Stimulated activated memory B cell treated with anti-CD40 and anti-IgM and Interleukin-4, amounts not matched to agents 10 μg/mL and 1 μg/mL and 100 μg/mL, for 72 hours (primary cell): Measurements from ENCODE around the gene KLK15.
A peak's percentile ranks its signal among the peaks of the same experiment; 100 is the strongest.

Source experiments
- ATAC-seq: fragments of 150-1000 bp; cut with Tn5 transposase; 2 replicates; pipeline ENCODE4 v1.10.0; 2021
- H3K27ac Mint-ChIP-seq: one replicate; pipeline ENCODE4 v1.8.0; 2022; ENCODE audit warnings: mild to moderate bottlenecking, mixed read lengths
- H3K27me3 Mint-ChIP-seq: one replicate; pipeline ENCODE4 v1.8.0; 2022; ENCODE audit warnings: mixed read lengths
- H3K36me3 Mint-ChIP-seq: one replicate; pipeline ENCODE4 v1.8.0; 2022; ENCODE audit warnings: mixed read lengths
- H3K4me1 Mint-ChIP-seq: one replicate; pipeline ENCODE4 v1.8.0; 2022; ENCODE audit warnings: mixed read lengths
- H3K4me3 Mint-ChIP-seq: one replicate; pipeline ENCODE4 v1.8.0; 2022; ENCODE audit warnings: mild to moderate bottlenecking, moderate library complexity, mixed read lengths
- H3K9me3 Mint-ChIP-seq: one replicate; pipeline ENCODE4 v1.8.0; 2022; ENCODE audit warnings: mixed read lengths

The KLK15 gene

GRCh38 chr19:50797781-50798658 lies 35.4 kb downstream of the KLK15 start:
- Mint-ChIP-seq H3K4me3 (no peak overlapping the region), H3K27ac (no peak overlapping the region), H3K27me3 (no peaks in the 10 kb centered on the region), H3K36me3 (peaks cover 35% of the 10 kb centered on the region), H3K9me3 (no peaks in the 10 kb centered on the region), H3K4me1 (peaks cover 37% of the 10 kb centered on the region)
- ATAC-seq, result no peak

DNA sequence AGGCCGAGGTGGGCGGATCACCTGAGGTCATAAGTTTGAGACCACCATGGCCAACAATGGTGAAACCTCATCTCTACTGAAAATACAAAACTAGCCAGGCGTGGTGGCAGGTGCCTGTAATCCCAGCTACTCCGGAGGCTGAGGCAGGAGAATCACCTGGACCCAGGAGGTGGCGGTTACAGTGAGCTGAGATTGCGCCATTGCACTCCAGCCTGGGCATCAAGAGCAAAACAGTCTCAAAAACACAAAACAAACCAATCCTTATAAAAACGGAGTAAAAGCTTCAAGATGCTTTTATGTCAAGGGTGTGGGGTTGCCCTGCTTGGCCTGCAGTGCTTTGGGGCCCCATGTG lies 36.0 kb downstream of the KLK15 start:
- Mint-ChIP-seq H3K27ac (no peak overlapping the region), H3K9me3 (no peaks in the 10 kb centered on the region), H3K27me3 (no peaks in the 10 kb centered on the region), H3K36me3 (peaks cover 35% of the 10 kb centered on the region), H3K4me1 (peaks cover 31% of the 10 kb centered on the region), H3K4me3 (no peak overlapping the region)
- no peak for ATAC-seq

DNA sequence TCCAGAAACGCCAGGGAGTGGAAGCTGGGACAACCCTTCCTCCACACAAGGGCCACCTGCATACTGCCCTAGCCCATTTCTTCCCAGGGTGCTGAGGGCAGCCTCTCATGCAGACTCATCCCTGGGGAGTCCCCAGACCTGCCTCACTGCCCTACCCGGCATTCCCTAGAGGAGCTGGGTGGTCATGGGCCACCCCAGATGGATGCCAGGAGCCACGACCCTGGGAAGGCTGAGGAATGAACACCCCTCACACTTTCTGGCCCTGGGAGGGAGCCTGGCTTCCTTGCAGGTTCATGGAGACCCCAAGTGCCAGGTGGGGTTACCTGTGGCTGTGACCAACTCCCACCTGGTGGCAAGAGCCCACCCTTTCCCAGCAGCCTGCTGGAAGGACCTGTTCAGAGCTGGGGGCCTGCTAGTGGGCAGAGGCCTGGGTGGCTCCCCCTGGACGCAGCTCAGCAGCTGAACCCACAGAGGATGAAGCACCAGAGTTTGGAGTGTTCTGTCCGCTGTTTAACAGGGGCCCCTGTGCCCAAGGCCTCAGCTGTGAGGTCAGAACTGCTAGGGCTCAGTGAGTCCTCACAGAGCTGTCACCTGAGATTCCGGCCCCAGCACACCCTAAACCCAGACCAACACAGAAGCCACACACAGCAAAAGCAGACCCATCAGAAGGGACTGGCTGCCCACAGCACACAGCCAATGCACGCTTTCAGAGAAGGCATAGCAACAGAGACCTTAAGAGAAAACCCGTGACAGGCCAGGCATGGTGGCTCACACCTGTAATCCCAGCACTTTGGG lies 36.5 kb downstream of the KLK15 start:
- ATAC-seq, result no peak
- no peak overlapping the region for H3K4me3 Mint-ChIP-seq
- H3K36me3 Mint-ChIP-seq, result peaks cover 35% of the 10 kb centered on the region
- no peaks in the 10 kb centered on the region for H3K27me3 Mint-ChIP-seq
- H3K27ac Mint-ChIP-seq, result no peak overlapping the region
- peaks cover 26% of the 10 kb centered on the region for H3K4me1 Mint-ChIP-seq
- no peaks in the 10 kb centered on the region for H3K9me3 Mint-ChIP-seq

DNA sequence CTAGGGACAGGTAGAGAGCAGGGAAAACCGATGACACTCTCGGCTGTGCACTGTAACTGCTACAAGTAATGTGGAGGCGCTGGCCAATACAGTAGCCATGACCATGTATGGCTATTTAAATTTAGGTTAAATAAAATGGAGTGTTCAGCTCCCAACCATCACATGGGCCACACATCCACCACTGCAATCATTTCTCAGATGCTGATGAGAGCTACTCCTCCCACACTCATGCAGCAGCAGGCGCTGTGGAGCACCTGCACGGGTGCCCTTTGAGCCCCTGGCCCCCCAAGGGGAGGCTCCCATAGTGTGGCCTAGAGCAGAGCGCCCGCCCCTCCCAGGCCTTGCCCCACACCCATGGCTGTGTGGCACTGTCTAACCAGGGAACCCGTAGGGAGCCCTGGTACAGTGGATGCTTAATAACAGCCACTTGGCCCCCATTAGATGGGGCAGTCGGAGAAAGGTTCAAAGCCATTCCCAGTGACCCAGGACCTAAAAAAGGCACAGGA lies 37.2 kb downstream of the KLK15 start:
- H3K4me1 Mint-ChIP-seq, result peaks cover 25% of the 10 kb centered on the region
- no peaks in the 10 kb centered on the region for H3K9me3 Mint-ChIP-seq
- H3K36me3 Mint-ChIP-seq, result peaks cover 32% of the 10 kb centered on the region
- H3K27ac Mint-ChIP-seq, result no peak overlapping the region
- H3K4me3 Mint-ChIP-seq, result no peak overlapping the region
- peaks cover 4% of the 10 kb centered on the region for H3K27me3 Mint-ChIP-seq
- no peak for ATAC-seq

GRCh38 chr19:50795664-50796073 lies 37.7 kb downstream of the KLK15 start:
- no peak for ATAC-seq
- peaks cover 28% of the 10 kb centered on the region for H3K36me3 Mint-ChIP-seq
- H3K4me1 Mint-ChIP-seq, result peaks cover 25% of the 10 kb centered on the region
- H3K9me3 Mint-ChIP-seq, result no peaks in the 10 kb centered on the region
- no peak overlapping the region for H3K27ac Mint-ChIP-seq
- H3K4me3 Mint-ChIP-seq, result no peak overlapping the region
- H3K27me3 Mint-ChIP-seq, result peaks cover 9% of the 10 kb centered on the region

- peaks cover 24% of the 10 kb centered on the region for H3K36me3 Mint-ChIP-seq
- peak; percentile 18 for ATAC-seq
- H3K27me3 Mint-ChIP-seq, result peaks cover 9% of the 10 kb centered on the region
- H3K4me3 Mint-ChIP-seq, result no peak overlapping the region
- no peaks in the 10 kb centered on the region for H3K9me3 Mint-ChIP-seq
- peaks cover 21% of the 10 kb centered on the region for H3K4me1 Mint-ChIP-seq
- no peak overlapping the region for H3K27ac Mint-ChIP-seq
Measured at GRCh38 chr19:50794876-50795663, 38.3 kb downstream of the KLK15 start.

GRCh38 chr19:50794074-50794875 lies 39.1 kb downstream of the KLK15 start:
- H3K27me3 Mint-ChIP-seq, result peaks cover 9% of the 10 kb centered on the region
- H3K36me3 Mint-ChIP-seq, result peaks cover 16% of the 10 kb centered on the region
- peaks cover 18% of the 10 kb centered on the region for H3K4me1 Mint-ChIP-seq
- ATAC-seq, result peak; percentile 53
- H3K27ac Mint-ChIP-seq, result no peak overlapping the region
- H3K9me3 Mint-ChIP-seq, result no peaks in the 10 kb centered on the region
- no peak overlapping the region for H3K4me3 Mint-ChIP-seq

DNA sequence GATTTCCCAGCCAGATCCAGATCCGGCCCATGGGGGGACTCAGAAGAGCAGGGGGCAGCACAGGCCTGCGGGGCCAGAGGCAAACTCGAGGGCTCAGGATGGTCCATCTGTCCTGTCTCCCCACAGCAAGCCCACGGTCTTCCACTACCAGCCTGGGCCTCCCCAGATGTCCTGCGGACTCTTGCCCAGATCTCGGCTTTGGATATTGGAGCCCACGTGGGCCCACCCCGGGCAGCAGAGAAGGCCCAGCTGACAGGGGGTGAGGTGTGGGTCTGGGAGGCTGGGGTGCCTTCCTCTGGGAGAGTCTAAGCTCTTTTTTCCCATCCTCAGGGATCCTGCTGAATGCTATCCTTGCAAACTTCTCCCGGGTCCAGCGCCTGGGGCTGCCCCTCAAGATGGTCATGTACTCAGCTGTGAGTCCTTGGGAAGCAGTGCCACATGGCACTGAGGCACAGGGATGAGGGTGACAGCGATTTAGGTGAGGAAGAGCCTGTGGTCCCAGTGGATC lies 39.8 kb downstream of the KLK15 start:
- peaks cover 9% of the 10 kb centered on the region for H3K27me3 Mint-ChIP-seq

GRCh38 chr19:50792272-50793250 lies 40.8 kb downstream of the KLK15 start:
- Mint-ChIP-seq H3K27me3 (peaks cover 9% of the 10 kb centered on the region), H3K36me3 (peaks cover 8% of the 10 kb centered on the region), H3K9me3 (no peaks in the 10 kb centered on the region), H3K27ac (no peak overlapping the region), H3K4me3 (no peak overlapping the region), H3K4me1 (peaks cover 18% of the 10 kb centered on the region)
- no peak for ATAC-seq

More for the DNA sequence above, 39.8 kb downstream of the KLK15 start:
- ATAC-seq, result peak; percentile 3
- Mint-ChIP-seq H3K27ac (no peak overlapping the region), H3K4me1 (peaks cover 18% of the 10 kb centered on the region), H3K4me3 (no peak overlapping the region), H3K9me3 (no peaks in the 10 kb centered on the region), H3K36me3 (peaks cover 16% of the 10 kb centered on the region)

DNA sequence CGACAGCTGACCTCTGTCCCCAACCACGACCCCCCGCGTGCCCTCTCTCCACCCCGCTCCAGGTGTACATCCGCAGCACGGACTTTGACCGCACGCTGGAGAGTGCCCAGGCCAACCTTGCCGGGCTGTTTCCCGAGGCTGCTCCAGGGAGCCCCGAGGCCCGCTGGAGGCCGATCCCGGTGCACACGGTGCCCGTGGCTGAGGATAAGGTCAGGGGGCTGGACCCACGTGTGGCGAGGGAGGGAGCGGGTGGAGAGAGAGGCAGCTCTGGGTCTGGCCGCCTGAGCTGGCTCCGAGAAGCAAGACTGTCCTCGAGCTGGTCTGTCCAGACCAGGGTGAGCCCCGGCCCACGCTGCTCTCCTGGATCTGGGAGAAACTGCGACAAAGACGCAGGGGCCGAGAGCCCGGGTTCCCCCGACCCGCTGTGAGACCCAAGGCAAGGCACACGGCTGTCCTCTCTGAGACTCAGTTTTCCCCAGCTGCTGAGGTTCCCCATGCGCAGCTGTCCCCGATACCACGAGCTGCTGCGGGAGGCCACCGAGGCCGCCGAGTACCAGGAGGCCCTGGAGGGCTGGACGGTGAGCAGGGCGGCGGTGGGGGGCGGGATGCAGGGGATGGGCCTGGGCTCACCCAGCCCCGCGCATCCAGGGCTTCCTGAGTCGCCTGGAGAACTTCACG lies 41.6 kb downstream of the KLK15 start:
- no peaks in the 10 kb centered on the region for H3K36me3 Mint-ChIP-seq
- H3K27me3 Mint-ChIP-seq, result peaks cover 9% of the 10 kb centered on the region
- no peak overlapping the region for H3K27ac Mint-ChIP-seq
- H3K4me1 Mint-ChIP-seq, result peaks cover 18% of the 10 kb centered on the region
- ATAC-seq, result no peak
- no peak overlapping the region for H3K4me3 Mint-ChIP-seq
- H3K9me3 Mint-ChIP-seq, result no peaks in the 10 kb centered on the region

- Mint-ChIP-seq H3K9me3 (no peaks in the 10 kb centered on the region), H3K27ac (no peak overlapping the region)
Measured at GRCh38 chr19:50790922-50791467, 42.4 kb downstream of the KLK15 start.

DNA sequence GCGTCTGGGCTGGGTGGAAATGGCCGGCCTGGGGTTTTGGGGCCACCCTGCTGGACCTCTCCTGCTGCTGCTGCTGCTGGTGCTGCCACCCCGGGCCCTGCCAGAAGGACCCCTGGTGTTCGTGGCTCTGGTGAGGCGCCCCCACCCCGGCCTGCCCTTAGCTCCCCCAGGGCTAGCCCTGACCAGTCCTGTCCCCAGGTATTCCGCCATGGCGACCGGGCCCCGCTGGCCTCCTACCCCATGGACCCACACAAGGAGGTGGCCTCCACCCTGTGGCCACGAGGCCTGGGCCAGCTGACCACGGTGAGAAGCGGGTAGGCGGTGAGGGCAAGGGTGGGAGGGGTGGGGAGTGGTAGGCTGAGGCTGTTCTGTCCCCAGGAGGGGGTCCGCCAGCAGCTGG lies 43.0 kb downstream of the KLK15 start, which contains the start of gene ACP4:
Gene ACP4, plus strand, starts transcription at position 20 of the 400 bp plus-strand sequence. Its CDS starts 0 bp downstream, at position 20.
- Mint-ChIP-seq H3K27ac (no peak within 1 kb of the TSS), H3K4me1 (peaks cover 18% of the 10 kb centered on the region), H3K4me3 (no peak within 1 kb of the TSS), H3K27me3 (peaks cover 15% of the 10 kb centered on the region), H3K9me3 (no peaks in the 10 kb centered on the region), H3K36me3 (no peaks in the 10 kb centered on the region)
- no peak for ATAC-seq

More at GRCh38 chr19:50790922-50791467, 42.4 kb downstream of the KLK15 start:
- H3K4me1 Mint-ChIP-seq, result peaks cover 18% of the 10 kb centered on the region
- H3K36me3 Mint-ChIP-seq, result no peaks in the 10 kb centered on the region
- peaks cover 9% of the 10 kb centered on the region for H3K27me3 Mint-ChIP-seq
- H3K4me3 Mint-ChIP-seq, result no peak overlapping the region
- no peak for ATAC-seq
